ENCODE measurements around the gene PLEKHG7.

The PLEKHG7 gene

DNA sequence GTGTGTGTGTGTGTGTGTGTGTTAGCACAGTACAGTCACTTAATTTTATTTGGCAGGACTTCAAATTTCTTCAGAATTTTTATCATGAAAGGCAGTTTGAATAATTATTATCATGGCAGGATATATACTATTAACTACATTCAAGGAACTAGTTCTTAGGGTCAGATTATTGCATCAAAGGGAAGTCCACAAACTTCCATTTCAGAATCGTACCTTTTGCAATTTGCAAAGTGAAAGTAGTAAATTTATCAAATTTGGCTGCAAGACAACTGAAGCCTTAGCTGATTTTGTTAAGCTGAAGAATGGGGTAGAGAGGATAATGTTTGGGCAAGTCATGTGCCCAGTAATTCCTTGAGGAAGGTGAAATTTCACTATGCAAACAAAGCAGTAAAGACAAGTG lies 68.2 kb downstream of the PLEKHG7 start:
- no peak overlapping the region for H3K4me3 ChIP-seq (ENCODE audit: low read length)
- TF ChIP-seq, protein P1, sequence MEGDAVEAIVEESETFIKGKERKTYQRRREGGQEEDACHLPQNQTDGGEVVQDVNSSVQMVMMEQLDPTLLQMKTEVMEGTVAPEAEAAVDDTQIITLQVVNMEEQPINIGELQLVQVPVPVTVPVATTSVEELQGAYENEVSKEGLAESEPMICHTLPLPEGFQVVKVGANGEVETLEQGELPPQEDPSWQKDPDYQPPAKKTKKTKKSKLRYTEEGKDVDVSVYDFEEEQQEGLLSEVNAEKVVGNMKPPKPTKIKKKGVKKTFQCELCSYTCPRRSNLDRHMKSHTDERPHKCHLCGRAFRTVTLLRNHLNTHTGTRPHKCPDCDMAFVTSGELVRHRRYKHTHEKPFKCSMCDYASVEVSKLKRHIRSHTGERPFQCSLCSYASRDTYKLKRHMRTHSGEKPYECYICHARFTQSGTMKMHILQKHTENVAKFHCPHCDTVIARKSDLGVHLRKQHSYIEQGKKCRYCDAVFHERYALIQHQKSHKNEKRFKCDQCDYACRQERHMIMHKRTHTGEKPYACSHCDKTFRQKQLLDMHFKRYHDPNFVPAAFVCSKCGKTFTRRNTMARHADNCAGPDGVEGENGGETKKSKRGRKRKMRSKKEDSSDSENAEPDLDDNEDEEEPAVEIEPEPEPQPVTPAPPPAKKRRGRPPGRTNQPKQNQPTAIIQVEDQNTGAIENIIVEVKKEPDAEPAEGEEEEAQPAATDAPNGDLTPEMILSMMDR (IDR thresholded peaks at IDR 0.05; ENCODE audit: insufficient read depth, low read depth, low read length, missing control alignments), result no peak
- no peak for DNase-seq (ENCODE audit: low read depth)

DNA sequence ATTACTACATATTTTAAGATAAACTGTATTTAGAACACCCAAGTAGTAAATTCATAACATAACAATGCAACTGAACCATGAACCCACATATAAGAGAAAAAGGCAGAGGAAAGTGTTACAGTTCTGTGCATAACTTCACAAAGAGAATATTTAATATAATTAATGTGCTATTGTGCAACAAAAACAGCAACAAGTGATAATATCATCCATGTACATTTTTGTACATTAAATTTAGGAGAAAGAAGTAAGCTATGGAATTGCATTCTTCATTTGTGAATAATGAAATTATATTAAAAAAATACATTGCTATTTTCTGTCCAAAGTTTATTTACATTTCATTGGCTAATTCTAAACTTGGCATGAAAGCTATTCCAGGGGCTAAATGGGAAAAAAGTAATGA lies 72.6 kb downstream of the PLEKHG7 start:
- TF ChIP-seq, protein P1 (IDR thresholded peaks at IDR 0.05; ENCODE audit: insufficient read depth, low read depth, low read length, missing control alignments), result no peak
- no peak for DNase-seq (ENCODE audit: low read depth)
- H3K4me3 ChIP-seq (ENCODE audit: low read length), result no peak overlapping the region

DNA sequence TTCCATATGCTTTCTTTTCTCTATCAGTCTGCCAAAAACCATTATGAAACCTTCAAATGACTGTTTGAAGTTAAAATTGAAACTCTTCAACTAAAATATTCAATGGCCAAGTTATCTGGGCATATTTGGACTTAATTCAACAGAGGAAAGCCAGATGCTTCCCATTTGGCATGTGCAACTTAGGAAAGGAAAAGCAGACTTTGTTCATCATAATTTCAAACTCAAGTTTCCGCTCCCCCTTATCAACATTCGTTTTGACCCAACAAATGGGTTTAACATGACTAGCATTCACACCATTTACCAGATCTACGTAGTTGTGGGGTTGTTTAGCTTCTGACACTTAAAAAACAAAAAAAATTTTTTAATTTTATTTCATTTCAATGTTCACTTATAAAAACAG lies 75.7 kb downstream of the PLEKHG7 start:
- no peak for DNase-seq (ENCODE audit: low read depth)
- TF ChIP-seq, protein P1 (IDR thresholded peaks at IDR 0.05; ENCODE audit: insufficient read depth, low read depth, low read length, missing control alignments), result no peak
- H3K4me3 ChIP-seq (ENCODE audit: low read length), result no peak overlapping the region

DNA sequence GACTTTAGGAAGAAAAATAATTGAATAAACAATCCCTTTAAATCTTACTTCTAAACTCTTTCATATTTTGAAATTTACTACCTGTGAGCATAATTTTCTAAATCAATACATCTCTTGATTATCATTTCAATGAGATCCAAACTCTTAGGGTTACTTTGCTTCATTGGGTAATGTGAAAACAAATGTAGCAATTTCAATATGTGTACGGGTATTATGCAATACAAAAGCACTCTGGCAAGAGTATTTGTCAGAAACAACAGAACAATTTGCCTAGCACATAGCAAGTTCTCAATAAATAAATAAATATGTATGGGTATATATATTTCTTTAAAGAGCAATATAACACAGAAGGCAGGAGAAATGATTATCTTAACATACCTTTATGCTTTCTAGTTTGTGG lies 77.1 kb downstream of the PLEKHG7 start:
- DNase-seq (ENCODE audit: low read depth), result no peak
- TF ChIP-seq, protein P1 (IDR thresholded peaks at IDR 0.05; ENCODE audit: insufficient read depth, low read depth, low read length, missing control alignments), result no peak
- H3K4me3 ChIP-seq (ENCODE audit: low read length), result no peak overlapping the region

DNA sequence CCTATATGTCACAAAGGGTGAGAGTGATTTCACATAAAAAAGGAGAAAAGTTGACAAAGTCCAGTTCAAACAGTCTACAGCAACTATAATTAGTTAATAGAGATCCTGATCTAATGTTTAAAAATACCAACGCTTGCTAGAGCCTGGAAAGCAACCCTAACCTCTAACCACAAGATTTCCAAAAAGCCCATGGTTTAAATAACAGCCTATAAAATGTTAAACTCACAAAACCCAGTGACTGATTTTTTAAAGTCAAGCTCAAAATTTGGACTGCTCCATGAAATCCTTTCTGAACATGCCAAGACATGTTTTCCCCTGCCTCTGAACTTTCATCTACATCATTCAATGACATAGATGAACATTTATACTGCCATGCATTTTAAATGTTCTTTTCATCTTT lies 81.6 kb downstream of the PLEKHG7 start:
- TF ChIP-seq, protein P1 (IDR thresholded peaks at IDR 0.05; ENCODE audit: insufficient read depth, low read depth, low read length, missing control alignments), result no peak
- H3K4me3 ChIP-seq (ENCODE audit: low read length), result no peak overlapping the region
- peak; percentile 67 for DNase-seq (ENCODE audit: low read depth)

DNA sequence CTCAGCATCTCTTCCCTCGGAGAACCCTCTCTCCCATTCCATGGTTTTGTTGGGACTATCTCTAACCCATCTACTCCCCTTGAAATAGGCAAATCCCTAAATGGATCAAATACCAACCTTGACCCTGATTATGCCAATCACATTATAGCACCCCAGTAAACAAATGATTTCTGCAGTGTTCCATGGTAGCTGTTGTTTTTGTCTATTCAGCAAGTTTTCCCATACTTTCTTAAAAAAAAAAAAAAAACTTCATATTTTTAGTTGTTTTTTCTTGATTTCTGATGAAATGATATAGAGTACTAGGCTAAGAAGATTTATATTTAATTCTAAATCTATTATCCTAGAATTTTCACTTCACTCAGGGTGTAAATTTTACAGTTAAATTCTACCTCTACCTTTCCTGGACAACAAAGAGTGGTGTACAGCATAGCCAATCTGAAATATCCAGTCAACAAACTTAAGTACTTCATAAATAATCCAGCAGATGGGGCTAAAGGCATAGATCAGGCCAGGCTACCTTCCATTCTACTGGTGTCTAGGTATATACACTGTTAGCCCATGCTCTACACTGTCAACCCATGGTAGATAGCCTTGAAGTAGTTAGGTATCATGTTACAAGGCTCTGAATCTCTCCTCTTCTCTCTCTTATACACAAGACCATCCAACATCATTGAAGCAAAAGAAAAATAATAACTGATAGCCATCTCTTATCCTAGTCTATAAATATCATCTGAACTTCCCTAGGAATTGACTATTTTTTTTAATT lies 82.2 kb downstream of the PLEKHG7 start:
- peak; percentile 86 for DNase-seq (ENCODE audit: low read depth)
- H3K4me3 ChIP-seq (ENCODE audit: low read length), result no peak overlapping the region
- TF ChIP-seq, protein P1 (IDR thresholded peaks at IDR 0.05; ENCODE audit: insufficient read depth, low read depth, low read length, missing control alignments), result peak; percentile 64

DNA sequence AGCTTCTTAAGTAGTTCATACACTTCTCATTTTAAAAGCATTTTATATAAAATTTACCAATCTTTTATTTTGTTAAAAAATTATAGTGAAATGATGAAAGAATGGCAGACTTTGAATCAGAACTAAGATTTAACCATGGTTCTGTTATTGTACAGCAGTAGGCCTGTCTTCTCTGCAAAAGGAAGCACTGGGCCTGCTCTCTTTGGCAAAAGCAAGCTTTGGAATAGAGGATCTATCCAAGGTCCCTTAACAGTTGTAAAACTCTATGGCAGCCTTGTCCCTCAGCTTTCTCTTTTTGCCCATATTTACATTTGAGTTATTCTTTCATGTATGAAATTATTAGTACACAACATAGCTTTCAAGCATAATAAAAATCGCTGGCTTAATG lies 82.8 kb downstream of the PLEKHG7 start:
- no peak overlapping the region for H3K4me3 ChIP-seq (ENCODE audit: low read length)
- no peak for DNase-seq (ENCODE audit: low read depth)
- TF ChIP-seq, protein P1 (IDR thresholded peaks at IDR 0.05; ENCODE audit: insufficient read depth, low read depth, low read length, missing control alignments), result no peak
